Measurements from ENCODE around the gene KRTAP10-7.

- TF ChIP-seq CTCF (conservative IDR thresholded peaks at IDR 0.05; ENCODE audit: low read length) (no peak), EZH2phosphoT487 (IDR thresholded peaks at IDR 0.05; ENCODE audit: borderline replicate concordance, low read depth, low read length) (no peak)
These were observed 13.2 kb downstream of the KRTAP10-7 start for GRCh38 chr21:44613386-44614155.
